Measurements from ENCODE around the gene HOXA5.
A peak's percentile ranks its signal among the peaks of the same experiment; 100 is the strongest.

The HOXA5 gene

GRCh38 chr7:27170426-27171324, 27.2 kb upstream of the HOXA5 start:
- DNase-seq (ENCODE audit: low spot score), result no peak

DNA sequence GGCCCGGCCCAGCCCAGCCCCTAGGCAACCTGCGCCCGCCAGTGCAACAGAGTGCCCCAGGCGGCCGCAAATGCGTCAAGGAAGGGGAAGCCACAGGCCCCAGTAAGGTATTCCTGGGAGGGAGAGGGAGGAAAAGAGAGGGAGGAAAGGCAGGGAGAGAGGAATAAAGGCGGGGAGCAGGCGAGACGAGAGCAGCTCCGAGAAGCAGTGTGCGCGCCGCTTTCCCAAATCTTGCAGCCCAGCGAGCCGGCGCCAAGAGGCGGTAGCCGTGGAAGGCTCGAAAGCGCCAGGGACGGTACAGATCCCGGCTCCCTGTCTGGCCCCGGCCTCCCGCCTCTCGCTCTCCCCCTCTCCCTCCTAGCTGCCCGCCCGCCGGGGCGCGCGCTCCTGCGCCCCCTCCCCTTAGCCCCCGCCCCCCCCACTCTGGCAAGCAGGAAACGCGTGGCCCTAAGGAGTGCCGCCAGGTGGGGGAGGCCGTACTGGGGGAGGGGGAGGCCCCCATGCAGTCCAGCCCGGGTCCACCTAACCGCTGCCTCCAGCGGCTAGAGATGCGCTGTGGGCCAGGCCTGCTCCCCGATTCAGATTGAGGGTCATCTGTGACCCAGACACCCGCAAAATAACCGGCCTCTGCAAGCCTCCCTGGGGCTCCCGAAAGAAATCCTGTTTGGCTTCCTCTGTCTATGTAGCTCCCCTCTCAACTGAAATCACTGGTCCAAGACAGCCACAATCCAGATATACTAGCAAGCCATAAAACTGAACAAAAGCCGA, 26.4 kb upstream of the HOXA5 start:
- no peak for DNase-seq (ENCODE audit: low spot score)

DNA sequence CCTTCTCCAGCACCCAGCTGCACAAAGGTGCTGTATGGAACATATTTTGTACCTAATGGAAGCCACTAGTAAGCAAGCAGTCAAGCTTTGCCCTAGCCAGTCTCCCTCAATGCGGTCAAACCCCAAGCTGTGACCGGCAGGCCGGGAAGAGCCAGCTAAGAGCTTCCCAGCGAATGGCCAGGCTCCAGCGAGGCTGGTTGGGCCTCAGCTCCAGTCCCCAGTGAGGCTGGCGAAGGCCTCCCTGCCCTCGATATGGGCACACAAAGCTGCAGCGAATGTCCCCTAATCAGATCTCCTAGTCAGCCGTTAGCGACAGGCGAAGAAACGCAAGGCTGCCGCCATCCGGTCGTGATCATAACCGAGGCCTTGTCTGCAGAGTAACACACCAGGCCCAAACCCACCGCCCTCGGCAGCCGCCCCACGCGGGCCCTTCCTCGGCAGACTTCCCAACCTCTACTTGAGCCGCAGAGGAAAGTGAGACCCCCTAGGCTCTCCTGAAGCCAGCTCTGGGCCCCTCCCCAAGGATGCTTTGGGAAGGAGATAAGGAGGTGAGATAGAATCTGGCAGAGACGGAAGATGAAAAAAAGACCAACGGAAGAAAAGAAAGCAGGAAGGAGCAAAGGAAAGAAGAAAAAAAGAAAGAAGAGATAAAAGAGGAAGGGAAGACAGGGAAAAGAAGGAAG, 24.9 kb upstream of the HOXA5 start:
- DNase-seq (ENCODE audit: low spot score), result no peak

GRCh38 chr7:27167916-27168264, 24.4 kb upstream of the HOXA5 start:
- DNase-seq (ENCODE audit: low spot score), result no peak

GRCh38 chr7:27166531-27167505, 23.3 kb upstream of the HOXA5 start:
- no peak for DNase-seq (ENCODE audit: low spot score)

DNA sequence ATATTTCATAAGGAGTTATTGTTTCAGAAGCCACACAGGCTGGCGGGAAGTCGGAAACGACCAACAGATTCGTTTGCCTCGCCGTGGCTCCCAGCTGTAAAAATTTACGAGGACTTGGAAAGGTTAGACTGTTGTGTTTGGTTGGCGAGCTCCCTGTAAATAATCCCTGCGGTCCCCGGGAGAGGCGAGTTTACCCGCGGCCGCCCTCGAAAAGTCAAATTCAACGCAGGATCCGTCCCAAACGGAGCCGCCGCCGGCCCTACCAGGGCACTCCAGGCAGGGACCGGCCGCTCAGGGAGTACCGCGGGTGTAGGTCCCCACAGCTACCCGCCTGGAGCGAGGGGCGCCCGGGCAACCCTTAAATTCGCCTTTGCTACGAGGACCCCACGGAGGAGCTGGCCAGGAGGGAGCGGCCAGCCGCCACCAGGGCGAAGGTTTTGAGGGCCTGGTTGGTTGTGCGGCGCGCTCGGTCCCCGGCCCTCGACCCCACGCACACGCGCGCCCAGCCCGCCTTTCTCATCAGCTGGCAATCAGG, 22.6 kb upstream of the HOXA5 start:
- DNase-seq (ENCODE audit: low spot score), result no peak

- DNase-seq (ENCODE audit: low spot score), result no peak
These were observed 21.9 kb upstream of the HOXA5 start, which contains the start of gene HOXA9 for GRCh38 chr7:27165089-27165995. Gene HOXA9 (minus strand): TSS chr7:27165537. CDS start chr7:27165457, 80 bp downstream.

DNA sequence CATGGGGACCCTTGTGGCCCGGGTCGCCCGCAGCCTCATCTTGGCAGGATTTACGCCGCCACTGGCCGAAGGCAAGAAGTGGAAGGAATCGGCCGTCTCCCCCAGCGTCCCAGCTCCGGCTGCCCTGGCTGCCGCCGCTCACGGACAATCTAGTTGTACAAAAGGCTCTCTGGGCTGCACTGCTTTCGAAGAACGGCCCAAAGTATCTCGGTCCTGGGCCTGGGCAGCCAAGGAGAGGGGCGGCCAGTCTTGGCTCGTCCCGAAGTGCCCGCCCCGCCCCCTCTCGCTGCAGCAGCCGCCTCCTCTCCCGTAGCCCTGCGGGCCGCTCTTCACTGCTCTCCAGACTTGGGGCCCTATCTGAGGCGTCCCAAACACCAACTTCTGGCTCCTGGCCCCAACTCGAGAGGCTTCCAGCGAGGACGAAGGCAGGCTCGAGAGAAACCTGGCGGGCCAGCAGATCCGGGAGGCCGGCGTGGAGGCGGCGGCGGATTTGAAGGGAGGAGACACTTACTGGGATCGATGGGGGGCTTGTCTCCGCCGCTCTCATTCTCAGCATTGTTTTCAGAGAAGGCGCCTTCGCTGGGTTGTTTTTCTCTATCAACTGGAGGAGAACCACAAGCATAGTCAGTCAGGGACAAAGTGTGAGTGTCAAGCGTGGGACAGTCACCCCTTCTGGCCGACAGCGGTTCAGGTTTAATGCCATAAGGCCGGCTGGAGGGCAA, 21.0 kb upstream of the HOXA5 start:
- no peak for DNase-seq (ENCODE audit: low spot score)

- no peak for DNase-seq (ENCODE audit: low spot score)
These were observed 20.5 kb upstream of the HOXA5 start for GRCh38 chr7:27164045-27164366.

DNA sequence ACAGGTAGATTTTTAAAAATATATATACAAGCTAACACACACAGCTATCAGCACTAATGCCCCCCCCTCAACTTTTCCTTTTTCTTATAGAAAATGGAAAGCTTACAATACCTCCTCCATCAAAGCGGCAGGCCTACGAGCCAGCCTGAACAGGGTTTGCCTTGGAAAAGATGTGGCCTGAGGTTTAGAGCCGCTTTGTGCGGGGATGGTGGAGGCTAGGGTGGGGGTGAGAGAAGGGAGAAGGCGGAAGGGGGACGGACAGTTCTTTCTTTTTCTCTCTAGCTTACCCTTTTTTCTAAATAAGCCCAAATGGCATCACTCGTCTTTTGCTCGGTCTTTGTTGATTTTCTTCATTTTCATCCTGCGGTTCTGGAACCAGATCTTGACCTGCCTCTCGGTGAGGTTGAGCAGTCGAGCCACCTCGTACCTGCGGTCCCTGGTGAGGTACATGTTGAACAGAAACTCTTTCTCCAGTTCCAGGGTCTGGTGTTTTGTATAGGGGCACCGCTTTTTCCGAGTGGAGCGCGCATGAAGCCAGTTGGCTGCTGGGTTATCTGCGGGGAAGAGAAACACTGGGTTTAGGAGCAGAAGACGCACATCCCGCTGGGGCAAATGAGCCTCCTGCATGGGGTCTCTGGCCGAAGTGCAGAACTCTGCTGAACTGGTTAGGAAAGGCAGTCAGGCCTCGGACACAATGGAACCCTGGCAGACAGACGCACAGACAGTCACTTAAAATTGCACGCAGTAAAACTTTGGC, 20.0 kb upstream of the HOXA5 start:
- no peak for DNase-seq (ENCODE audit: low spot score)

GRCh38 chr7:27162561-27163287, 19.2 kb upstream of the HOXA5 start:
- DNase-seq (ENCODE audit: low spot score), result no peak

DNA sequence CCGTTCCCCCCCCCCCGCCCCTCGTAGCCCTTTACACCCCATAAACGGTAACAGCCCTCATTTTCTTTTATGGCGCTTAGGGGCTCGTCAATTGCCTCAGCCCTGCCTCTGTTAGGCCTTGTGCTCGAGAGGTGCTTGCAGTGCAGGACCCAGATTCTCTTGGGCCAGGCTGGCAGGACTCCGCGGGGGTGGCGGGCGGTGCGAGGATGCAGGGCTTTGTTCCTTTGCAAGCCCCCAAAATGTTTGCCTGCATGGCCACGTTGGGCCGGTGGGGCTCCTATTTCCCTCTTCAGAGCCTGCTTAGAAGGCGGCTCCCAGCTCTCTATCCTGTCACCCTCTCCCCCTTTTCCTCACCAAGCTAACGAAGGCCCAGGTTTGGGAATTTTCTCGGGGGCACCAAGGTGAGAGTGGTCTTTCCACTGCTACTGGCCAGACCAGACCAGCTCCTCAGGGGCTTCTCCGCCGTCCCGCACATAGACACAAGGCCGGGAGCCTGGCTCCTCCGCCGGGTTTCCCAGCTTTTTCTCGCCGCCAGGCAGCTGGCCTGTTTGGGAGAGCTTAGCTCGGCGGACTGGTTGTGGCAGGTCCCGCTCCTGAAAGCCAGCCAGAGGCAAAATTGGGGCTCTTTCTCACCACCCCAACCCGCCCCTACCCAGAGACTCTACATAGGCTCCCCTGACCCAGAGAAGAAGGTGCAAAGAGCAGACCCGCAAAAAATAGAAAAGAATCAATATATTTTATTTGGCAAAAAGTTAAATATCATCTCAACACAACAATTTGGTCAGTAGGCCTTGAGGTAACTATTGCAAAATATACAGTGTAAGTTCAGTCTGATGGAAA, 18.5 kb upstream of the HOXA5 start:
- no peak for DNase-seq (ENCODE audit: low spot score)

DNA sequence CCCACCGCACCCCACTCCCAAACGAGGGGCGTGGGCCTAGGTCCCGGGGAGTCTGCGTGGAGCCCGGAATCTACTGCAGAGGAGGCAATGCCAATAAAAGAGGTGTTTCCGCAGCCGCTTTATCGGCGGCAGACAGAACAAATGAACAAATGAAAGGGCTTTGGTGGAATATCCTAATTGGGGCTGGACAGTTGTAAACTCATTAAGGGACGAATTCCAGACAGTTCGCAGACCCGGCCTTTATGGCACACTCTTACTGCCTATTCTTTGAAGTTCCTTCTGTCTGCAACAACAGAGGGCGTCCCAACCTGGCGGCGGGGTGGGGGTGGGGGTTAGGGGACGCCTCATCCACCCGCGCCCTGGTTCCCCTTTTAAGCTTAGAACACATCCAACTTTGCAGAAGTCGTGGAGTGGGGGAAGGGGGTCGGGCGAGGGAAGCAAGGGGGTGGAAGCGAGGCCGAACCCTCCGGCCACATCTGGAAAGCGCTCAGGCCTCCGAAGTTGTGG, 17.8 kb upstream of the HOXA5 start:
- no peak for DNase-seq (ENCODE audit: low spot score)

GRCh38 chr7:27160546-27161213, 17.2 kb upstream of the HOXA5 start:
- DNase-seq (ENCODE audit: low spot score), result peak; percentile 87

- DNase-seq (ENCODE audit: low spot score), result no peak
These were observed 16.7 kb upstream of the HOXA5 start for GRCh38 chr7:27160145-27160545.

All from CD4-positive, alpha-beta T cell treated with Interleukin-15 for 4 hours (primary cell).